ENCODE data around the gene WEE2. TPM values are rescaled to one million over a fixed set of nuclear protein-coding genes. Genes with fewer than 3 reads are reported as not detected.

WEE2 gene
- polyA plus RNA-seq, 1 experiment = not detected

- CTCF ChIA-PET = no interaction called here
- H3K27me3 ChIP-seq (ENCODE audit: control insufficient read depth, insufficient read depth, low read length) = no peaks in the 10 kb centered on the region
- POLR2A ChIA-PET = no interaction called here
- DNase-seq (ENCODE audit: low read depth) = no peak
- H3K4me3 ChIP-seq (ENCODE audit: low read depth, low read length) = no peak overlapping the region
- TF ChIP-seq CTCF (IDR thresholded peaks at IDR 0.05; ENCODE audit: insufficient read depth, low read depth, low read length) = no peak
- H3K36me3 ChIP-seq (ENCODE audit: control insufficient read depth, insufficient read depth, low read length) = no peaks in the 10 kb centered on the region; the same call in 1 of the 2 replicates
Measured at GRCh38 chr7:141691540-141691939, 16.6 kb upstream of the WEE2 start.

- DNase-seq (ENCODE audit: low read depth) = no peak
- Histone ChIP-seq H3K27me3 (ENCODE audit: control insufficient read depth, insufficient read depth, low read length) (no peaks in the 10 kb centered on the region), H3K4me3 (ENCODE audit: low read depth, low read length) (no peak overlapping the region), H3K36me3 (ENCODE audit: control insufficient read depth, insufficient read depth, low read length) (no peaks in the 10 kb centered on the region; the same call in 1 of the 2 replicates)
- ChIA-PET CTCF (no interaction called here), POLR2A (no interaction called here)
- TF ChIP-seq CTCF (IDR thresholded peaks at IDR 0.05; ENCODE audit: insufficient read depth, low read depth, low read length) = no peak
Measured at GRCh38 chr7:141691961-141692360, 16.2 kb upstream of the WEE2 start.

- ChIA-PET POLR2A (no interaction called here), CTCF (no interaction called here)
- Histone ChIP-seq H3K36me3 (ENCODE audit: control insufficient read depth, insufficient read depth, low read length) (no peaks in the 10 kb centered on the region; the same call in 1 of the 2 replicates), H3K4me3 (ENCODE audit: low read depth, low read length) (no peak overlapping the region), H3K27me3 (ENCODE audit: control insufficient read depth, insufficient read depth, low read length) (no peaks in the 10 kb centered on the region)
- DNase-seq (ENCODE audit: low read depth) = no peak
- no peak for TF ChIP-seq CTCF (IDR thresholded peaks at IDR 0.05; ENCODE audit: insufficient read depth, low read depth, low read length)
Measured at GRCh38 chr7:141693082-141693481, 15.1 kb upstream of the WEE2 start.

GRCh38 chr7:141695803-141696289, 12.3 kb upstream of the WEE2 start:
- no peak for TF ChIP-seq CTCF (IDR thresholded peaks at IDR 0.05; ENCODE audit: insufficient read depth, low read depth, low read length)
- no peak for DNase-seq (ENCODE audit: low read depth)
- H3K4me3 ChIP-seq (ENCODE audit: low read depth, low read length) = no peak overlapping the region
- H3K27me3 ChIP-seq (ENCODE audit: control insufficient read depth, insufficient read depth, low read length) = no peaks in the 10 kb centered on the region
- ChIA-PET CTCF (interaction anchor here (0.5 kb wide), 1 partner anchor 289 kb away, joined by 3 read pairs; no protein-coding TSS in a partner anchor), POLR2A (no interaction called here)
- no peaks in the 10 kb centered on the region; the same call in 1 of the 2 replicates for H3K36me3 ChIP-seq (ENCODE audit: control insufficient read depth, insufficient read depth, low read length)

GRCh38 chr7:141696348-141696747, 11.8 kb upstream of the WEE2 start:
- no peaks in the 10 kb centered on the region for H3K27me3 ChIP-seq (ENCODE audit: control insufficient read depth, insufficient read depth, low read length)
- ChIA-PET POLR2A (no interaction called here), CTCF (interaction anchor here (0.5 kb wide), 1 partner anchor 289 kb away, joined by 3 read pairs; no protein-coding TSS in a partner anchor)
- no peak for TF ChIP-seq CTCF (IDR thresholded peaks at IDR 0.05; ENCODE audit: insufficient read depth, low read depth, low read length)
- H3K4me3 ChIP-seq (ENCODE audit: low read depth, low read length) = no peak overlapping the region
- no peak for DNase-seq (ENCODE audit: low read depth)
- H3K36me3 ChIP-seq (ENCODE audit: control insufficient read depth, insufficient read depth, low read length) = no peaks in the 10 kb centered on the region; the same call in 1 of the 2 replicates

Data from BJ (cell line).